Nucleus accumbens (tissue), 56 donors: Measurements from ENCODE around the gene SPINK9.
A peak's percentile ranks its signal among the peaks of the same experiment; 100 is the strongest.

Experiments used
- DNase-seq, 56 donors: peaks; one replicate each; lab custom pipeline; 2025; lab: John Stamatoyannopoulos, UW

Gene SPINK9, protein sequence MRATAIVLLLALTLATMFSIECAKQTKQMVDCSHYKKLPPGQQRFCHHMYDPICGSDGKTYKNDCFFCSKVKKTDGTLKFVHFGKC

DNA sequence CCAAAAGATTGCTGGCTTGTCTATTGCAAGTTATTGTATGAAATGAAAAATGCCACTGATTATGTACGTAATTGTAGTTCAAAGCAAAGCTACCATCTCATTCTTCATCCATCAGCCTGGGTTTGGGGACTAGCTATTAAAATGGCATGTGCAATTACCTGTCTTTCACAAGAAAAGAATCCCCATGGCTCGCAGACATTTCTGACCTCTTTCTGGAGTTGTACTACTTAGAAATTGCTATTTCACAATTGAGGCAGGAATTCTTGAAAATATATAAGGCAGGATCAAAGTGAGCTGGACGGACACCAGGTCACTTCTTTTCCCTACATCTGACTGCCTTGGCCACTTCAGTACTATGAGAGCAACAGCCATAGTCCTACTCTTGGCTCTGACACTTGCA lies at the start of gene SPINK9:
SPINK9 (plus strand) TSS at position 301 of the 400 bp plus-strand sequence; CDS start at position 356, 55 bp downstream.
- DNase-seq = no peak

DNA sequence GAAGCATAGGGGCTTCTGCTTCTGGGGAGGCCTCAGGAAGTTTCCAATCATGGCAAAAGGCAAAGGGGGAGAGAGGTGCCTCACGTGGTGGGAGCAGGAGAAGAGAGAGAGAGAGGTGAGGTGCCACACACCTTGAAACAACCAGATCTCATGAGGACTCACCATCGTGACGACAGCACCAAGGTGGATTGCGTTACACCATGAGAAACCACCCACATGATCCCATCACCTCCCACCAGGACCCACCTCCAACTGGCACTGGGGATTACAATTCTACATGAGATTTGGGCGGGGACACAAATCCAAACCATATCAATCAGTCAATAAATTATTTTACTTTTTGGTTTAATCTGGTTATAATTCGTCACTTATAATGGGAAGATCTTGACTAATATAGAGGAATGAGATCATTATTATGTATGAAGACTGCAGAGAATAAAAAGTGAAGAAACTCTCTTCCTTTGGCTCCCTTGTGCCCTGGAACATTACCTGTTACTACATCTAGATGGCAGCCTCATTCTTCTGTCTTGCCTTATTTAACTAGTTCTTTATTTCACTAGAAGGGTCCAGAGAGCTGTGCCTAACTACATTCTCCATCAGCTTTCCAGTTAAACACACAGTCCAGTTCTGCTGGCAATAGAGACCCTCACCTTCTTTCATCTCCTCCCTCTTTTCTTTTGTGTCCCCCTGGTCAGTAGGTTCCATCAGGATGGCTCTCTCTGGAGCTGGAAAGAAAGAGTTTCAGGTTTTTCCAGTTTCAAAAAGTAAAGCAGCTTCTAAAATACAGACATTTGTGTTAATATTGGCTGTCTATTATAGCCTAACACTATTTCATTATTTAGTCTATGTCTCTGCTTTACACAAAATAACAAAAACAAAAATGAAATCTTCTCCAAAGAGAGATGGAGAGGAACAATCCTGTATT lies 44.8 kb upstream of the SPINK9 start:
- peak in 1 of 56 donors; percentile 4 for DNase-seq

- DNase-seq = no peak
Measured at GRCh38 chr5:148297731-148298130, 37.6 kb upstream of the SPINK9 start.

- no peak for DNase-seq
Measured at GRCh38 chr5:148306446-148306845, 28.9 kb upstream of the SPINK9 start.

GRCh38 chr5:148309019-148309418 lies 26.3 kb upstream of the SPINK9 start:
- no peak for DNase-seq

DNA sequence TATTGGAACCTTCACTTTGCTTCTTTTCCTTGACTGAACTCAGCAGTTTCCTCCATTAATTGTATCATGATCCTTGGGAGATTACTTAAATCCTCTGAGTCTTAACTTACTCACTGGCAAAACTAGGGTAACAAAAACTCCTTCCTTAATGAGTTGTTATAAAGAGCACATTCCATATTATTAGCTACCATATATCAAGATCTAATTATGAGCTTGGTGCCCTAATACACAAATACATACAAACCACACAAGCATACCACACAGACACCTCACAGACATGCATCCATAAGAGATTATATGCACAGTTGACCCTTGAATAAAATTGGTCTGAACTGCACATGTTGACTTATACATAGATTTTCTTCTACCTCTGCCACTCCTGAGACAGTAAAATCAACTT lies 25.6 kb upstream of the SPINK9 start:
- no peak for DNase-seq

DNA sequence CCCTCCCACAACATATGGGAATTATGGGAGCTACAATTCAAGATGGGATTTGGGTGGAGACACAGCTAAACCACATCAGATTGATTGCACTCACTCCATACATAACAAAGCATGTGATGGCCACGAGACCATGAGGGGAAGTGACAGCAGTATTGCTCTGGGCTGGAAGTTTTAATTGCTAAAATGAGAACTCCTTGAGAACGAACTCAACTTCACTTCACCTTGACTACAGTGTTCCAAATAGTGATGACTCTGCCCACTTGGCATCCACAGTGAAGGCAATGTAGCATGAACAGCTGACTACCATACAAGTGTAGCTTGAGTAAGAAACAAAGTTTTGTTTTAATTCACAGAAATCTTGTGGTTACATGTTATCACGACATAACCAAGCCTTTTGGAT lies 23.9 kb upstream of the SPINK9 start:
- DNase-seq = no peak

GRCh38 chr5:148312153-148312552 lies 23.2 kb upstream of the SPINK9 start, which contains the start of gene SPINK7:
Gene SPINK7, plus strand, starts transcription at chr5:148312423. Its CDS starts 61 bp downstream, at chr5:148312484.
- DNase-seq = no peak

DNA sequence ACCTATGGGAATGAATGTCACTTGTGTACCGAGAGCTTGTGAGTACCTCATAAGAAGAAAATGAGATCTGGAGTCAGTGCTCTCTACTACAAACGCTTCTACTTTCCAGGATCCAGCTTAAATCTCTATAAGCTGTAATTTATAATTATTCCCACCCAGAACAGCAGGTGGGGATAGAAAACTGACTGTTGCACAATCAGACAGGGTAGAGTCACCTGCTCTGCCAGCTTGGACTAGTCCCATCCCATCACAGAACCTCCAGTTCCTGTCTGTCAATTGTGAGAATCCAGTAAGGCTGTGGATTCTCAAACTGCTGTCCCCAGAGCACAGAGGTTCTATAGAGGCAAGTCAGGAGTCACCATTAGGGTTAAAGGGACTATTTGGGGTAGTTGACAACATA lies 21.2 kb upstream of the SPINK9 start:
- DNase-seq = no peak

GRCh38 chr5:148314731-148315130 lies 20.6 kb upstream of the SPINK9 start:
- DNase-seq = no peak

DNA sequence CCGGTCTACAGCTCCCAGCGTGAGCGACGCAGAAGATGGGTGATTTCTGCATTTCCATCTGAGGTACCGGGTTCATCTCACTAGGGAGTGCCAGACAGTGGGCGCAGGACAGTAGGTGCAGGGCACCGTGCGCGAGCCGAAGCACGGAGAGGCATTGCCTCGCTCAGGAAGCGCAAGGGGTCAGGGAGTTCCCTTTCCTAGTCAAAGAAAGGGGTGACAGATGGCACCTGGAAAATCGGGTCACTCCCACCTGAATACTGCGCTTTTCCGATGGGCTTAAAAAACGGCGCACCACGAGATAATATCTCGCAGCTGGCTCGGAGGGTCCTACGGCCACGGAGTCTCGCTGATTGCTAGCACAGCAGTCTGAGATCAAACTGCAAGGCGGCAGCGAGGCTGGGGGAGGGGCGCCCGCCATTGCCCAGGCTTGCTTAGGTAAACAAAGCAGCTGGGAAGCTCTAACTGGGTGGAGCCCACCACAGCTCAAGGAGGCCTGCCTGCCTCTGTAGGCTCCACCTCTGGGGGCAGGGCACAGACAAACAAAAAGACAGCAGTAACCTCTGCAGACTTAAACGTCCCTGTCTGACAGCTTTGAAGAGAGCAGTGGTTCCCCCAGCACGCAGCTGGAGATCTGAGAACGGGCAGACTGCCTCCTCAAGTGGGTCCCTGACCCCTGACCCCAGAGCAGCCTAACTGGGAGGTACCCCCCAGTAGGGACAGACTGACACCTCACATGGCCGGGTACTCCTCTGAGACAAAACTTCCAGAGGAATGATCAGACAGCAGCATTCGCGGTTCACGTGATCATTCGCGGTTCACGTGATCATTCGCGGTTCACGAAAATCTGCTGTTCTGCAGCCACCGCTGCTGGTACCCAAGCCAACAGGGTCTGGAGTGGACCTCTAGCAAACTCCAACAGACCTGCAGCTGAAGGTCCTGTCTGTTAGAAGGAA lies 15.1 kb upstream of the SPINK9 start:
- peak in 4 of 56 donors; percentile 1 to 4 (median 2) for DNase-seq

- DNase-seq = no peak
Measured at GRCh38 chr5:148333262-148333849, 2.0 kb upstream of the SPINK9 start.

DNA sequence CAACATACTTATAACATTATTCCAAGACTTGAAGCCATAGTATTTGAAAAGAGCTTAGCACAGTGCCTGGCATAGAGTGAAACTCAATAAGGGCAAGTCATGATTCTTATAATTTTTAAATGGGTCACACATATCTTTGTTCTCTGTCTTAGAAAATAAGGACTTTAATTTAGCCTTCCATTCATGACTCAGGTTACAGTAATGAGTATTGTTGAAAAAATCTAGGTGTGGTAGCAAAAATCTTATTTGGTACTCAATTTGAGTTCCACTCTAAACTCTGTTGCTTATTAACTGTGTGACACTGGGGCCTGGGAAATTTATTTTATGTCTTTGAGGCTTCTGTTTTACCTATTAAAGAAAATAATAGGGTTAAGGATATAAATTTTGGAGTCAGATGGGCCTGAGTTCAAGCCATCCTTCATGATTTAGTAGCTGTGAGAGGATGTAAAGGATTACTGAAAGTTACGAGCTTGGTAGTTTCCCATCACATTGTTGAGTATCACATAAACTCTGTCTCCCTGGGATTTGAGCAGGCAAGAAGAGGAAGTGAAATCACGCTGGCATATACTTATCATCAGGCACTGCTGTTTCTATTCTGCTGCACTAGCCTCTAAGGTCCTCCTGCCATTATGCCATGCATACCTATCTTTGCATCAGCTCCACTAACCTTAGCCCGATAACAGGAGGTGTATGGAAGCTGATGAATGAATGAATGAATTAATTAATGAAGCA lies 1.5 kb downstream of the SPINK9 start:
- no peak for DNase-seq

DNA sequence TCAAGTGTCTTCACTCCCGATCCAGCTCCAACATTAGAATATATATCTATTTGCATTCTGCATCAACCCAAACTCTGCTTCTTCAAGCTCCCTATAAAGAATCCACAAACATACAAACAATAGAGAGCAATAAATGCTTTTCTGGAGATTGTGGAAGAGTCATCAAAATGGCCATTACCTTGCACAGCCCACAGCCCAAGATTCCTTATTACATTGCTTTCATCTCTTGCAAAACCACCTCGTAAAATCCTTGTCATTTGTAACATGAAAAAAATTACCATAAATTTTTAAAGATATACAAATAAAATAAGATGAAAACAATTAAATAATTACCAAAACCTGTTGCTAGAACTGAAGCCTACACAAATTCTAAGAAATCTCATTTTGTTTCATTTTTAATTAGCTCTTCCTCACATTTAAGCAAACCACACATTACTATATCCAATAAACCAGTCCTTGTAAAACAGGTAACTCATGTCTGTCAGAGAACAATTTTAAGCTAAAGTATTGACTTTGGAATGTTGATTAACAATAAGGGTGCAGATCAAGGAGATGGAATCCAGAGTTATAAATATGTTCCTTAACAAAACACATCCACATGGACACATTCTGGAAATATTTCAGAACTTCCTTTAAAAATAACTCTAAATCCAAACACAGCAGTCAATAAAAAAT lies 7.1 kb downstream of the SPINK9 start:
- DNase-seq = no peak

DNA sequence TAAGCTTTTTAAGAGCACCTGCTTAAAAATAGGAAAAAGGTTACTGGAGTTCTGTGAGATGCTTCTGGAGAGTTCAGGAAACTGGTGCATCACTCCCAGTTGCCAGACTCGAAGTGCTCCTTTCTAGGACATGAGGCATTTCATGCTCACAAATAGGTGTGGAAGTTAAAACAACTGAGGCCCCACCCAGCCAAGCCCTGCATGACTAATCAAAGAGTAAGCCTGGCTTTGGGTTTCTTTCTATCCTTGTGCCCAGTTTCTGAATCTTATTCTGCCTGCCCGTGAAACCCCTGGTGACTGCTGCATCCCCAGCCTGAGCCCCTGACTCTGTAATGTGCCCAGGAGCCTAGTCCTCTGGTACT lies 7.7 kb downstream of the SPINK9 start:
- no peak for DNase-seq

DNA sequence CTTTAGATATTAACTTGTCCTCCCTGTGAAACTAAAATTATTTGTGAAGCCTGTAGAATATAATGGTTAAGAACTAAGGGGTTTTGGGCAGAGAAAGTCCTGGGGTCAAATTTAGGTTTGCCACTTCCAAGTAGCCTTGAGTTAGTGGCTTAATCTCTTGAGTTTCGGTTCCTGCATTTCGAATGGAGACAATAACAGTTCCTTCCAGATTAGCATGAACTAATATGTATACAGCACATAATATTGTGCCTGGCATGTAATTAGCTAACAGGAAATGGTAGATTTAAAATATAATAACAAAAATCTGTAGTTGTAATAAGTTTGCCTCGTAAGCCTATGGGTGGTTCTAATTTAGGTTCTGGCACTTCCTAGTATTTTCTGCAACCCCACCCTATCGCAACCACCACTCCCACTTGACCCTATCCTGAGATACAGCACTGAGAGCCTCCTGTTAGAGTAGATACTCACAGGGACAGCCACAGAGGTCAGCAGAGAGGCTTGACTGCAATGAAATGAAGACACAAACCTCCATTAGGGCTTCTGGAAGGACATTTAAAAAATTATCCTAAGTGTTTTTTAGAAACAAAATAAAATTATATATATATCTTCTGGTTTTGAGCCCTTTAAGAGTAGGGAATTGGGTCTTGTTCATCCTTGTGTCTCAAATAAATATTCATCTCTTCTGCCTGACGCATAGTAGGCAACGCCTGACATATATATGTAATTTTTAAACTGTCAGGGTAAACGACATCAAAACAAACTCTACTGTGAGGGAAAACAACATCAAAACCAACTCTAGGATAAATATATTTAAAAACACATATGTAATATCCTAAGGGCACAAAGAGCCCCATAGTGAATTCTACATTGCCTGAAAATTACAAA lies 8.5 kb downstream of the SPINK9 start:
- DNase-seq = no peak

DNA sequence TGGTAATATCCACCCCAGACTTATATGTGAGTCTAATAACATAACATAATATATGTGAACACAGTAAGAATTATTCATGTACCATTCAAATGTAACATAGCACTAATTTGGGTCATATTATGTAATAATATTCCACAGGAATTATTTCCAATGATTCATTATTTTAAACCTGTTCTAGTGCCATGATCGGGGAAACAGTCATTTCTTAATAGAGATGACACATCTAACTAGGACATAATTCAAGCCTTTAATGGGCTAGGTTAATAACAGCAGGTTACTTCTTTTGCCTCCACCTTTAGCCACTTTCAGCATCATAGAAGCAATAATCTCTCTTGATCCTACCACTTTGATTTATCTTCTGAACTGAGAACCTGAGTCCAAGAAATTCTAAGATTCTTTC lies 12.3 kb downstream of the SPINK9 start:
- no peak for DNase-seq

- DNase-seq = no peak
Measured at GRCh38 chr5:148352696-148353095, 17.3 kb downstream of the SPINK9 start.
